GM18526 (cell line): Measurements from ENCODE around the gene CSK.

ENCODE experiments used
- POLR2A ChIP-seq: IDR thresholded peaks from 3 replicates; pipeline ENCODE4 v1.6.1; 2011; ENCODE audit not compliant: insufficient read length; ENCODE audit errors: extremely low read depth

The CSK gene

GRCh38 chr15:74767167-74768098 is 14.4 kb upstream of the CSK start:
- TF ChIP-seq POLR2A = no peak

- no peak for TF ChIP-seq POLR2A
Measured at GRCh38 chr15:74768099-74768770, 13.6 kb upstream of the CSK start.

- TF ChIP-seq POLR2A = no peak
Measured at GRCh38 chr15:74768771-74769342, 13.0 kb upstream of the CSK start.

DNA sequence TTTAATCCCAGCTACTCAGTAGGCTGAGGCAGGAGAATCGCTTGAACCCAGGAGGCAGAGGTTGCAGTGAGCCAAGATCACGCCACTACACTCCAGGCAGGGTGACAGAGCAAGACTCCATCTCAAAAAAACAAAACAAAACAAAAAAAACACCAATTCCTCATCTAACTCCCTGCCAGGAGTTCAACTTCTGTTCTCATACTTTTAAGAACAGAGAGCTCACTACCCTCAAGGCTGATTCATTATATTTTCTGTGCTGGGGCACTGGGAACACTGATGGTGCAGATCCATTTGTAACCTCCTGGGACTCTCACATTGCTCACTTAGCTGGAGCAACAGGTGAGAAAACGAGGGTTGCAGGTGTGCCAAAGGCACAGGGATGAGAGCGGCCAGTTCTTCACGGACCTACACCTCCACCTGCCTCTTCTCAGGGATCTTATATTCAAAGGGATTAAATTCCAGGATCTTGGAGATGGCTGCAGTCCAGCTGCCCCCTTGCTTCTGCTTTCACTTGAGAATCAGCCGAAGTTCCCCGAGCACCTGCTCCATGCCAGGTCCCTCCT is 12.3 kb upstream of the CSK start:
- TF ChIP-seq POLR2A = no peak

- no peak for TF ChIP-seq POLR2A
Measured at GRCh38 chr15:74770211-74770903, 11.5 kb upstream of the CSK start.

GRCh38 chr15:74773329-74773728 is 8.6 kb upstream of the CSK start:
- no peak for TF ChIP-seq POLR2A

GRCh38 chr15:74773731-74774252 is 8.1 kb upstream of the CSK start:
- TF ChIP-seq POLR2A = no peak

DNA sequence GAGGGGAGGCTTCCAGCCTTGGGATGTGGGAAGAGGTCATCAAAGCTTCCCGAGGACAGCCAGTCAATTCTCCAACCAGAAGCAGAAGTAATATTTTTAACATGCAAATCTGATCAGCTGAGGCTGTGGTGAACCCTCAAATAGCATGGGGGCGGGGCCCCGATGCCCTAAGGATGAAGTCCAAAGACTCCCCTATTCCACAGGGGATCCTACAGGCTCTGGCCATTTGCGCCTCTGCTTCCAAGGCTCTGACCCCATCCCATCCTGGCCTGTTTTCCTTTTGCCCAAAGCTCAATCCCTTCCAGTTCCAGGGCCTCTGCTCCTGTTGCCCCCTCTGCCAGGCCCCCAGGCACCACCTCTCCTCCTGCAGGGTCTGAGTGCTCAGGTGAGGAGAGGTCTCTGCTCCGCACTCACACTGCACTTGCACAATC is 6.7 kb upstream of the CSK start:
- TF ChIP-seq POLR2A = no peak

- TF ChIP-seq POLR2A = no peak
Measured at GRCh38 chr15:74775894-74776293, 6.0 kb upstream of the CSK start.

DNA sequence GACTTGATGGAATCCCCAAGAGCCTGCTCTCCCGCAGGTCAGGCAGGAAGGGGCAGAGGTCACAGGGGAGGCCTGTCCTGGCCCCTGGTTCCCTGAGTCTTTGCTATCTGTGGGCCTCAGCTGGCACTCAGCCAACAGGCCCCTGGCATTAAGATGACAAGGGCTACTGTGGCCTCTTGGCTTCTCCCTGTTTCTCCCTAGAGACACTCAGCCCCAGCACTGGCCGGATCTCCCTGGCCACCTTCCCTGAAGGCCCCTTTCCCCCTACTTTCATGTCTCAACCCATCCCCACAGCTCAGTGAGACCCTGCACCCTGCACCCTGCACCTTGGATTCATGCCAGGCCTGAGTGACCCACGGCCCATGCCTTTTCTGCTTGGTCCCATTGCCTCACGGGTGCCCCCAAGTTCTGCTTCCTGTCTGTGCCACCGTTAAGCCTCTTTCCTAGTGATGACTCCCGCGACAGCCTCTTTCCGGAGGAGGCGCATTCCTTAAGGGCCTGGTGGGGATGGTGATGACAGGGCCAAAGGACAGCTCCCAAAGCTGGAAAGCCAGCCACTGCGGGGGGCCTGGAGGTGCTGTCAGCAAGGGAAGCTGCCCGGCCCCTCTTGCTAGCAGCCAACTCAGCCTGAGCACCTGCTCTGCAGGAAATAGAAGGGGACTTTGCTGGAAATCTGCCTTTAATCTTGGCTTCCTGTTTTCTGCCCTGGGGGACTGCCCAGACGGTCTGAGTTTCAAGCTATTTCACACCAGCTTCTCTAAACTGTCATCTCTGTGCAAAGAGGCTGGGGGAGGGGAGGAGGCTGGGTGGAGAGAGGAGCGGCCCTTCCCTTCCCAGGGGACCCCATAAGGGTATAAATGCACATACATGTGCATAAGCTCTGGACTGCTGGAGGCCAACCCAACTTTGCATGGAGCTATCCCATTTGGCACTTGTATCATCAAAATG is 4.8 kb upstream of the CSK start:
- peak; percentile 36 for TF ChIP-seq POLR2A

DNA sequence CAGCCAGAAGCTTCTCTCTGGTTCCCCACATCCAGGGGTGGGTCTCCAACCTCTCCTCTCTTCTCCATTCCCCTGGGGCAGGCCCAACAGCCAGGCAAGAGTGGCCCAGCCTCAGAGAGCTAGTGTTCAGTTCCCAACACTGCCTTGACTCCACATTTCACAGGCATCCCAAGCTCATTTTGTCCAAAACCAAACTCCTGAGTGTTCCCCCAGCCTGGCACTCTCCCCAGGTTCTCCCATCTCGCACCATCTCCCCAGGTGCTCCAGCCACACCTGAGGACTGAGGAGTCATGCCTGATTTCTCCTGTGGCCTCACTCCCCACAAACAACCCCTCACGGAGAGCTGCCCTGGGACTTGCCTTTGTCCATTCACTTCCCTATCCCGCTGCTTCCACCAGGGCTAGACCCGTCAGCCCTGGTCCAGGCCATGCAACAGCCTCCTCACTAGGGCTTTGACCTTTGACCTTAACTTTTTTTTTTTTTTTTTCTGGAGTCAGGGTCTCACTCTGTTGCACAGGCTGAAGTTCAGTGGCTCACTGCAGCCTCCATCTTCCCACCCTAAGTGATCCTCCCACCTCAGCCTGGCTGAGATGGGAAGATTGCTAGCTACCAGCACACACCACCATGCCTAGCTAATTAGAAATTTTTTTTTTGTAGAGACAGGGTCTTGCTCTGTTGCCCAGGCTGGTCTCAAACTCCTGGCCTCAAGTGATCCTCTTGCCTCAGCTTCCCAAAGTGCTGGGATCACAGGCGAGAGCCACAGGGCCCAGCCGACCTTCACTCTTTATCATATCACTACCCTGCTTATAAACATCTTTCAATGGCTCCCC is 3.9 kb upstream of the CSK start:
- no peak for TF ChIP-seq POLR2A

DNA sequence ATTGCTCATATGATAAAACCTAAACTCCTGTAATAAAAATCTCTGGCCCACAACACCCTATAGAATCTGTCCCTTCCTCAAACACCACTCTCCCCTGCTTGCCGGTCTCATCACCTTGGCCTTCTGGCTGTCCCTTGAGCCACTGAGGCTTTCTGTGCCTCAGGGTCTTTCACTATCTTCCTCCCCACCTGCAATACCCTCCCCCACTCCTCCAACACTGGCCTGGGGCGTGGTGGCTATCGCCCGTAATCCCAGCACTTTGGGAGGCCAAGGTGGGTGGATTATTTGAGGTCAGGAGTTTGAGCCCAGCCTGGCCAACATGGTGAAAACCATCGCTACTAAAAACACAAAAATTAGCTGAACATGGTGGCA is 3.3 kb upstream of the CSK start:
- no peak for TF ChIP-seq POLR2A

DNA sequence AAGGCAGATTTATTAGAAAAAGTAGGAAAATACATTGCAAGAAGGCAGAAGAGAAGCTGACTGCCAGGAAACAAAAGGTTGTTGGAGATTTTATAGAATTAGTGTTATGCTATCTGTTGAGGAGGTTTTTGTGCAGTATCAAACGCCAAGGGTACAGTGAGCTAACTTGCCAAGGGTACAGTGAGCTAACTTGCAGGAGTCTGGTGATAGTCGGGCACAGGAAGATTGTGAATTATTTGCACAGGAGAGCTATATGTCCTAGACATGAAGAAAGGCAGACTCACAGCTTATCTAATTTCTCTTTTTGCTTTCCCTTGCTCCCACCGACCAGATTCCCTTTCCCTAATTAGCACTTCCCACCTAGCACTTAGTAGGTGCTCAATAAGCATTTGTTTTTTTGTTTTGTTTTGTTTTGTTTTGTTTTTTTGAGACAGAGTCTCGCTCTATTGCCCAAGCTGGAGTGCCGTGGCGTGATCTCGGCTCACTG is 2.7 kb upstream of the CSK start:
- no peak for TF ChIP-seq POLR2A
